Sigmoid colon (tissue), 4 donors: ENCODE measurements around the gene WNT2B.

Source experiments
- EP300 ChIP-seq, 4 donors: sonication (generic); formaldehyde crosslinking; IDR thresholded peaks; one replicate each; pipeline ENCODE4 v1.6.1; 2017; ENCODE audit warnings: antibody characterized with exemption in 4 of 4
- POLR2A ChIP-seq, 2 donors: fragments of 450-650 bp; IDR thresholded peaks; one replicate each; pipeline ENCODE4 v1.6.1; 2016; ENCODE audit warnings: antibody characterized with exemption in 2 of 2, mild to moderate bottlenecking in 2 of 2, moderate library complexity in 2 of 2
- POLR2AphosphoS5 ChIP-seq, 4 donors: sonication (generic); formaldehyde crosslinking; IDR thresholded peaks; one replicate each; pipeline ENCODE4 v1.6.1; 2017; ENCODE audit warnings: antibody characterized with exemption in 4 of 4
- TF ChIP-seq, protein P1 (sequence below), 4 experiments: fragments of 450-650 bp in 3 of 4; fragments of 200-600 bp in 1 of 4; IDR thresholded peaks; one replicate each; pipeline ENCODE4 v1.5.1; 2016 to 2019; ENCODE audit warnings: antibody characterized with exemption in 4 of 4, mild to moderate bottlenecking in 3 of 4, moderate library complexity in 2 of 4

DNA sequence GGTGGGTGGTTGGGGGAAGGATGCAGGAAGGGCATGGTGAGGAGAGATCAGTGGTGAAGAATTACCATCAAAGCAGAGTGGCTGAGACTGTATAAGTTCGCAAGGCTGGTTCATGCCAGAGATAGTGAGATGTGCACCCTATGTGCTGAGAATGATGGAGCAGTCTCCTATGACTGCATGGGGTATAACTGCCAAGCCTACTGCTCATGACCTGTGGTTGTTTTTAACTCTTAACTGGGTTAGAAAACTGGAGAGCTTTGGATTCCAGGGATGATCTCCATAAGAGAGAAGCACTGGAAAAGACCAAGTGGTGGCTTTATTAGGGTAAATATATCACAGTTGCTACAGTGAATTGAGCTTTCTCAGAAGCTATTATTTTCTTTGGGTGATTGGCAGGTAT lies 16.2 kb downstream of the WNT2B start:
- TF ChIP-seq POLR2A (IDR thresholded peaks at IDR 0.05) (no peak), EP300 (IDR thresholded peaks at IDR 0.05) (no peak), POLR2AphosphoS5 (IDR thresholded peaks at IDR 0.05) (no peak)
- TF ChIP-seq, protein P1, sequence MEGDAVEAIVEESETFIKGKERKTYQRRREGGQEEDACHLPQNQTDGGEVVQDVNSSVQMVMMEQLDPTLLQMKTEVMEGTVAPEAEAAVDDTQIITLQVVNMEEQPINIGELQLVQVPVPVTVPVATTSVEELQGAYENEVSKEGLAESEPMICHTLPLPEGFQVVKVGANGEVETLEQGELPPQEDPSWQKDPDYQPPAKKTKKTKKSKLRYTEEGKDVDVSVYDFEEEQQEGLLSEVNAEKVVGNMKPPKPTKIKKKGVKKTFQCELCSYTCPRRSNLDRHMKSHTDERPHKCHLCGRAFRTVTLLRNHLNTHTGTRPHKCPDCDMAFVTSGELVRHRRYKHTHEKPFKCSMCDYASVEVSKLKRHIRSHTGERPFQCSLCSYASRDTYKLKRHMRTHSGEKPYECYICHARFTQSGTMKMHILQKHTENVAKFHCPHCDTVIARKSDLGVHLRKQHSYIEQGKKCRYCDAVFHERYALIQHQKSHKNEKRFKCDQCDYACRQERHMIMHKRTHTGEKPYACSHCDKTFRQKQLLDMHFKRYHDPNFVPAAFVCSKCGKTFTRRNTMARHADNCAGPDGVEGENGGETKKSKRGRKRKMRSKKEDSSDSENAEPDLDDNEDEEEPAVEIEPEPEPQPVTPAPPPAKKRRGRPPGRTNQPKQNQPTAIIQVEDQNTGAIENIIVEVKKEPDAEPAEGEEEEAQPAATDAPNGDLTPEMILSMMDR (IDR thresholded peaks at IDR 0.05): no peak
